Astrocyte (in vitro differentiated cells and primary cell): Measurements from ENCODE around the gene TRIM3. TPM values are rescaled to one million over a fixed set of nuclear protein-coding genes. Genes with fewer than 3 reads are reported as not detected.

ENCODE experiments used
- DNase-seq: peaks from one replicate; pipeline ENCODE4 v3.0.0-alpha.2; 2010; ENCODE audit warnings: low read depth
- FAIRE-seq: peaks from 2 replicates; lab custom pipeline; 2011; peaks lifted over from hg19 to GRCh38; lab: Jason Lieb, UNC
- H2AFZ ChIP-seq: 2 replicates; pipeline ENCODE4 v1.6.0; 2012; ENCODE audit warnings: low read depth, low read length, inconsistent platforms
- H3K27ac ChIP-seq: 2 replicates; pipeline ENCODE4 v1.5.1; 2011; ENCODE audit warnings: low read depth, low read length, inconsistent platforms
- H3K27me3 ChIP-seq: 2 replicates; pipeline ENCODE4 v1.6.0; 2011; ENCODE audit warnings: low read length, inconsistent platforms; ENCODE audit not compliant: insufficient read depth
- H3K36me3 ChIP-seq: 2 replicates; pipeline ENCODE4 v1.5.1; 2011; ENCODE audit warnings: low read length, inconsistent platforms; ENCODE audit not compliant: insufficient read depth
- H3K4me1 ChIP-seq: 2 replicates; pipeline ENCODE4 v1.5.1; 2011; ENCODE audit warnings: low read length, inconsistent platforms; ENCODE audit not compliant: insufficient read depth
- H3K4me2 ChIP-seq: 2 replicates; pipeline ENCODE4 v1.6.0; 2012; ENCODE audit warnings: low read length, inconsistent platforms
- H3K4me3 ChIP-seq: 2 replicates; pipeline ENCODE4 v1.5.1; 2011; ENCODE audit warnings: low read depth, mild to moderate bottlenecking, low read length, inconsistent platforms; ENCODE audit not compliant: insufficient read depth
- H3K79me2 ChIP-seq: 2 replicates; pipeline ENCODE4 v1.6.0; 2012; ENCODE audit warnings: mild to moderate bottlenecking, low read length, inconsistent platforms; ENCODE audit not compliant: insufficient read depth
- H3K9ac ChIP-seq: 2 replicates; pipeline ENCODE4 v1.6.0; 2012; ENCODE audit warnings: mild to moderate bottlenecking, low read length, inconsistent platforms
- H3K9me3 ChIP-seq: 2 replicates; pipeline ENCODE4 v1.5.1; 2012; ENCODE audit warnings: low read depth, mild to moderate bottlenecking, low read length, inconsistent platforms; ENCODE audit not compliant: insufficient read depth
- H4K20me1 ChIP-seq: 2 replicates; pipeline ENCODE4 v1.6.0; 2012; ENCODE audit warnings: low read length, inconsistent platforms; ENCODE audit not compliant: insufficient read depth
- H3K27ac Mint-ChIP-seq: one replicate; pipeline ENCODE4 v1.8.0; 2021; ENCODE audit warnings: mild to moderate bottlenecking, mixed read lengths; ENCODE audit not compliant: unreplicated experiment
- H3K27me3 Mint-ChIP-seq: one replicate; pipeline ENCODE4 v1.8.0; 2021; ENCODE audit warnings: low read depth, mixed read lengths; ENCODE audit not compliant: unreplicated experiment
- H3K36me3 Mint-ChIP-seq: one replicate; pipeline ENCODE4 v1.8.0; 2021; ENCODE audit warnings: low read depth, mixed read lengths; ENCODE audit not compliant: unreplicated experiment
- H3K4me1 Mint-ChIP-seq: one replicate; pipeline ENCODE4 v1.8.0; 2021; ENCODE audit warnings: low read depth, mixed read lengths; ENCODE audit not compliant: unreplicated experiment
- H3K4me3 Mint-ChIP-seq: one replicate; pipeline ENCODE4 v1.8.0; 2021; ENCODE audit warnings: mild to moderate bottlenecking, moderate library complexity, mixed read lengths; ENCODE audit not compliant: unreplicated experiment
- H3K9me3 Mint-ChIP-seq: one replicate; pipeline ENCODE4 v1.8.0; 2021; ENCODE audit warnings: mild to moderate bottlenecking, mixed read lengths; ENCODE audit not compliant: unreplicated experiment
- CTCF ChIP-seq: IDR thresholded peaks from 2 replicates; pipeline ENCODE4 v1.5.1; 2011; ENCODE audit warnings: low read depth, mild to moderate bottlenecking, inconsistent platforms, low read length, moderate library complexity; ENCODE audit not compliant: insufficient read depth
- EZH2 ChIP-seq: IDR thresholded peaks from 2 replicates; pipeline ENCODE4 v1.6.1; 2012; ENCODE audit warnings: mild to moderate bottlenecking, low read length, inconsistent platforms; ENCODE audit not compliant: insufficient read depth
- total RNA-seq: library from RNA; stranded (reverse); gene quantifications from 2 replicates; pipeline ENCODE4 v1.2.1, GENCODE V29; 2021

The TRIM3 gene
- total RNA-seq, 1 donor from 2014 or later = 25.4 TPM

- peaks cover 32% of the 10 kb centered on the region for H3K36me3 ChIP-seq
- peaks cover 8% of the 10 kb centered on the region for H3K4me1 ChIP-seq
- H3K4me3 Mint-ChIP-seq = no peak overlapping the region
- no peak for FAIRE-seq
- no peaks in the 10 kb centered on the region for H3K27me3 ChIP-seq
- TF ChIP-seq EZH2 = no peak
- no peak for TF ChIP-seq CTCF
- H3K36me3 Mint-ChIP-seq = no peaks in the 10 kb centered on the region
- H4K20me1 ChIP-seq = peaks cover 27% of the 10 kb centered on the region
- H3K27me3 Mint-ChIP-seq = no peaks in the 10 kb centered on the region
- no peak overlapping the region for H3K27ac ChIP-seq
- no peaks in the 10 kb centered on the region for H3K9me3 ChIP-seq
- H3K27ac Mint-ChIP-seq = no peak overlapping the region
- H3K79me2 ChIP-seq = peaks cover 19% of the 10 kb centered on the region
- H3K4me3 ChIP-seq = no peak overlapping the region
- H3K9ac ChIP-seq = no peak overlapping the region
- no peak for DNase-seq
- no peak overlapping the region for H3K4me2 ChIP-seq
- no peaks in the 10 kb centered on the region for H3K9me3 Mint-ChIP-seq
- H3K4me1 Mint-ChIP-seq = peaks cover 14% of the 10 kb centered on the region
- no peak overlapping the region for H2AFZ ChIP-seq
These were observed 13.2 kb upstream of the TRIM3 start for GRCh38 chr11:6486938-6487337.

- Mint-ChIP-seq H3K36me3 (no peaks in the 10 kb centered on the region), H3K27me3 (no peaks in the 10 kb centered on the region), H3K27ac (no peak overlapping the region), H3K4me3 (no peak overlapping the region), H3K9me3 (no peaks in the 10 kb centered on the region), H3K4me1 (peaks cover 14% of the 10 kb centered on the region)
- no peak for FAIRE-seq
- H3K9ac ChIP-seq = no peak overlapping the region
- H4K20me1 ChIP-seq = peaks cover 30% of the 10 kb centered on the region
- no peak overlapping the region for H3K4me3 ChIP-seq
- H3K79me2 ChIP-seq = peaks cover 26% of the 10 kb centered on the region
- peaks cover 8% of the 10 kb centered on the region for H3K4me1 ChIP-seq
- no peaks in the 10 kb centered on the region for H3K9me3 ChIP-seq
- H3K27me3 ChIP-seq = no peaks in the 10 kb centered on the region
- H3K27ac ChIP-seq = no peak overlapping the region
- peaks cover 32% of the 10 kb centered on the region for H3K36me3 ChIP-seq
- H3K4me2 ChIP-seq = no peak overlapping the region
- no peak overlapping the region for H2AFZ ChIP-seq
- DNase-seq = no peak
- TF ChIP-seq CTCF = no peak
- no peak for TF ChIP-seq EZH2
These were observed 12.5 kb upstream of the TRIM3 start for GRCh38 chr11:6486256-6486655.

GRCh38 chr11:6485661-6486060 is 11.9 kb upstream of the TRIM3 start:
- Mint-ChIP-seq H3K27me3 (no peaks in the 10 kb centered on the region), H3K27ac (no peak overlapping the region), H3K4me3 (no peak overlapping the region), H3K36me3 (no peaks in the 10 kb centered on the region), H3K4me1 (peaks cover 14% of the 10 kb centered on the region), H3K9me3 (no peaks in the 10 kb centered on the region)
- no peak overlapping the region for H3K27ac ChIP-seq
- H3K79me2 ChIP-seq = peaks cover 32% of the 10 kb centered on the region
- peaks cover 30% of the 10 kb centered on the region for H4K20me1 ChIP-seq
- no peak overlapping the region for H3K4me3 ChIP-seq
- no peak overlapping the region for H2AFZ ChIP-seq
- no peaks in the 10 kb centered on the region for H3K9me3 ChIP-seq
- TF ChIP-seq CTCF = no peak
- TF ChIP-seq EZH2 = no peak
- FAIRE-seq (no peak), DNase-seq (no peak)
- H3K4me2 ChIP-seq = no peak overlapping the region
- H3K27me3 ChIP-seq = no peaks in the 10 kb centered on the region
- peaks cover 32% of the 10 kb centered on the region for H3K36me3 ChIP-seq
- no peak overlapping the region for H3K9ac ChIP-seq
- peaks cover 8% of the 10 kb centered on the region for H3K4me1 ChIP-seq
